ENCODE data around the gene POLR2A.

DNA sequence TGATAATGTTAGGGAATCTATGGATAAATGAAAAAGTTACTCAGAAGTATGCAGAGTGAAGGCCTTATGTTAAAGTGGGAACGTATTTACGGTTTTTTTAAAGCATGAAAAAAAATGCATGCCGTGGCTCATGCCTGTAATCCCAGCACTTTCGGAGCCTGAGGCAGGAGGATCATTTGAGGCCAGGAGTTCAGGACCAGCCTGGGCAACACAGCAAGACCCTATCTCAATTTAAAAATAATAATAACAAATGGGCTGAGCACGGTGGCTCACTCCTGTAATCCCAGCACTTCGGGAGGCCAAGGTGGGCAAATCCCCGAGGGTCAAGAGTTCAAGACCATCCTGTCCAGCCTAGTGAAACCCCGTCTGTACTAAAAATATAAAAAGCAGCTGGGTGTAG lies 6.0 kb downstream of the POLR2A start:
- no peak for TF ChIP-seq POLR2AphosphoS5 (IDR thresholded peaks at IDR 0.05)
- TF ChIP-seq, protein P1, sequence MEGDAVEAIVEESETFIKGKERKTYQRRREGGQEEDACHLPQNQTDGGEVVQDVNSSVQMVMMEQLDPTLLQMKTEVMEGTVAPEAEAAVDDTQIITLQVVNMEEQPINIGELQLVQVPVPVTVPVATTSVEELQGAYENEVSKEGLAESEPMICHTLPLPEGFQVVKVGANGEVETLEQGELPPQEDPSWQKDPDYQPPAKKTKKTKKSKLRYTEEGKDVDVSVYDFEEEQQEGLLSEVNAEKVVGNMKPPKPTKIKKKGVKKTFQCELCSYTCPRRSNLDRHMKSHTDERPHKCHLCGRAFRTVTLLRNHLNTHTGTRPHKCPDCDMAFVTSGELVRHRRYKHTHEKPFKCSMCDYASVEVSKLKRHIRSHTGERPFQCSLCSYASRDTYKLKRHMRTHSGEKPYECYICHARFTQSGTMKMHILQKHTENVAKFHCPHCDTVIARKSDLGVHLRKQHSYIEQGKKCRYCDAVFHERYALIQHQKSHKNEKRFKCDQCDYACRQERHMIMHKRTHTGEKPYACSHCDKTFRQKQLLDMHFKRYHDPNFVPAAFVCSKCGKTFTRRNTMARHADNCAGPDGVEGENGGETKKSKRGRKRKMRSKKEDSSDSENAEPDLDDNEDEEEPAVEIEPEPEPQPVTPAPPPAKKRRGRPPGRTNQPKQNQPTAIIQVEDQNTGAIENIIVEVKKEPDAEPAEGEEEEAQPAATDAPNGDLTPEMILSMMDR (IDR thresholded peaks at IDR 0.05): no peak
- TF ChIP-seq POLR2A (IDR thresholded peaks at IDR 0.05): no peak
- TF ChIP-seq EP300 (IDR thresholded peaks at IDR 0.05): no peak

All from gastroesophageal sphincter (tissue), 3 donors.